WTC11 (cell line): ENCODE measurements around the gene GRIFIN. TPM values are rescaled to one million over a fixed set of nuclear protein-coding genes. Genes with fewer than 3 reads are reported as not detected.
A peak's percentile ranks its signal among the peaks of the same experiment; 100 is the strongest.

ENCODE experiments used
- ATAC-seq: fragments of 200-7000 bp; cut with Tn5 transposase; 2 replicates; pipeline ENCODE4 v1.10.0; 2021; ENCODE audit warnings: mild to moderate bottlenecking, moderate library complexity
- CTCF ChIA-PET: fragments of 300-600 bp; sonication (Branson Sonifier 250); formaldehyde crosslinking; loops from one replicate; lab custom pipeline; 2021; ENCODE audit warnings: antibody characterized with exemption; lab: Charles Lee
- POLR2A ChIA-PET: fragments of 350-600 bp; sonication (Branson Sonifier 250); formaldehyde crosslinking; loops from one replicate; lab custom pipeline; 2021; ENCODE audit warnings: antibody characterized with exemption; lab: Charles Lee
- DNase-seq: peaks from one replicate; pipeline ENCODE4 v3.0.0; 2021; ENCODE audit warnings: low spot score
- H3K27ac Mint-ChIP-seq: 2 replicates; pipeline ENCODE4 v1.8.0; 2021; ENCODE audit warnings: mixed read lengths
- H3K27me3 Mint-ChIP-seq: 2 replicates; pipeline ENCODE4 v1.8.0; 2021; ENCODE audit warnings: low read depth, mild to moderate bottlenecking, moderate library complexity, mixed read lengths
- H3K36me3 Mint-ChIP-seq: 2 replicates; pipeline ENCODE4 v1.8.0; 2021; ENCODE audit warnings: mixed read lengths
- H3K4me1 Mint-ChIP-seq: 2 replicates; pipeline ENCODE4 v1.8.0; 2022; ENCODE audit warnings: mixed read lengths
- H3K4me3 Mint-ChIP-seq: 2 replicates; pipeline ENCODE4 v1.8.0; 2021; ENCODE audit warnings: mild to moderate bottlenecking, moderate library complexity, mixed read lengths
- H3K9me3 Mint-ChIP-seq: 2 replicates; pipeline ENCODE4 v1.8.0; 2021; ENCODE audit warnings: mixed read lengths
- CDX4 ChIP-seq: fragments of 250-450 bp; sonication (Bioruptor Pico); IDR thresholded peaks from 2 replicates; pipeline ENCODE4 v1.9.0; 2021; ENCODE audit warnings: moderate library complexity, mild to moderate bottlenecking, inconsistent platforms, borderline replicate concordance
- CTCF ChIP-seq: fragments of 200-600 bp; IDR thresholded peaks from 2 replicates; pipeline ENCODE4 v1.8.0; 2022; ENCODE audit warnings: antibody characterized with exemption
- GRHL2 ChIP-seq: fragments of 250-450 bp; sonication (Bioruptor Pico); IDR thresholded peaks from 2 replicates; pipeline ENCODE4 v1.8.0; 2022; ENCODE audit warnings: mild to moderate bottlenecking, moderate library complexity; ENCODE audit not compliant: insufficient replicate concordance, severe bottlenecking
- JAZF1 ChIP-seq: fragments of 250-450 bp; sonication (Bioruptor Pico); IDR thresholded peaks from 2 replicates; pipeline ENCODE4 v1.9.0; 2021; ENCODE audit warnings: moderate library complexity, mild to moderate bottlenecking, inconsistent platforms
- KAT7 ChIP-seq: sonication (generic); formaldehyde crosslinking; IDR thresholded peaks from 2 replicates; pipeline ENCODE4 v1.8.1; 2023; ENCODE audit warnings: missing genetic modification reagents, mild to moderate bottlenecking, borderline replicate concordance
- MXD4 ChIP-seq: fragments of 250-450 bp; sonication (Bioruptor Pico); IDR thresholded peaks from 2 replicates; pipeline ENCODE4 v1.8.0; 2021; ENCODE audit warnings: mild to moderate bottlenecking, moderate library complexity, borderline replicate concordance
- PRDM15 ChIP-seq: sonication (generic); formaldehyde crosslinking; IDR thresholded peaks from 2 replicates; pipeline ENCODE4 v1.8.0; 2022; ENCODE audit warnings: missing genetic modification reagents
- SMAD3 ChIP-seq: sonication (generic); formaldehyde crosslinking; IDR thresholded peaks from 2 replicates; pipeline ENCODE4 v1.8.0; 2022; ENCODE audit warnings: missing genetic modification reagents, mild to moderate bottlenecking, borderline replicate concordance
- SP1 ChIP-seq: sonication (generic); formaldehyde crosslinking; conservative IDR thresholded peaks from 2 replicates; pipeline ENCODE4 v1.8.1; 2022; ENCODE audit warnings: missing genetic modification reagents
- TEAD1 ChIP-seq: sonication (generic); formaldehyde crosslinking; IDR thresholded peaks from 2 replicates; pipeline ENCODE4 v1.8.0; 2022; ENCODE audit warnings: mild to moderate bottlenecking, missing genetic modification reagents
- ZBTB21 ChIP-seq: sonication (generic); formaldehyde crosslinking; IDR thresholded peaks from 2 replicates; pipeline ENCODE4 v1.8.1; 2023; ENCODE audit warnings: mild to moderate bottlenecking, missing genetic modification reagents, borderline replicate concordance
- ZNF121 ChIP-seq: sonication (generic); formaldehyde crosslinking; IDR thresholded peaks from 2 replicates; pipeline ENCODE4 v1.8.0; 2023; ENCODE audit warnings: missing genetic modification reagents
- ZNF219 ChIP-seq: sonication (generic); formaldehyde crosslinking; IDR thresholded peaks from 2 replicates; pipeline ENCODE4 v1.8.0; 2023; ENCODE audit warnings: missing genetic modification reagents, mild to moderate bottlenecking, borderline replicate concordance
- ZNF232 ChIP-seq: sonication (generic); formaldehyde crosslinking; IDR thresholded peaks from 2 replicates; pipeline ENCODE4 v1.8.0; 2022; ENCODE audit warnings: mild to moderate bottlenecking, missing genetic modification reagents
- ZNF317 ChIP-seq: sonication (generic); formaldehyde crosslinking; IDR thresholded peaks from 2 replicates; pipeline ENCODE4 v1.8.1; 2023; ENCODE audit warnings: low read depth, mild to moderate bottlenecking, moderate library complexity, missing genetic modification reagents, borderline replicate concordance
- ZNF416 ChIP-seq: fragments of 250-450 bp; sonication (Bioruptor Pico); IDR thresholded peaks from 2 replicates; pipeline ENCODE4 v1.9.0; 2021; ENCODE audit warnings: mild to moderate bottlenecking, inconsistent platforms
- total RNA-seq: library from RNA; stranded (reverse); gene quantifications from 3 replicates; pipeline ENCODE4 v1.2.3, GENCODE V29; 2021
- TF ChIP-seq, protein P1 (sequence below): sonication (generic); formaldehyde crosslinking; IDR thresholded peaks from 2 replicates; pipeline ENCODE4 v1.8.1; 2023; ENCODE audit warnings: mild to moderate bottlenecking, missing genetic modification reagents, borderline replicate concordance
- TF ChIP-seq, protein P2 (sequence below): sonication (generic); formaldehyde crosslinking; IDR thresholded peaks from 2 replicates; pipeline ENCODE4 v1.8.1; 2022; ENCODE audit warnings: mild to moderate bottlenecking, moderate library complexity, missing genetic modification reagents
- TF ChIP-seq, protein P3 (sequence below): sonication (generic); formaldehyde crosslinking; IDR thresholded peaks from 2 replicates; pipeline ENCODE4 v1.8.1; 2023; ENCODE audit warnings: mild to moderate bottlenecking, missing genetic modification reagents, moderate library complexity
- TF ChIP-seq, protein P4 (sequence below): fragments of 250-450 bp; sonication (Bioruptor Pico); IDR thresholded peaks from 2 replicates; pipeline ENCODE4 v1.9.0; 2021; ENCODE audit warnings: mild to moderate bottlenecking
- TF ChIP-seq, protein P5 (sequence below): sonication (generic); formaldehyde crosslinking; IDR thresholded peaks from 2 replicates; pipeline ENCODE4 v1.8.1; 2023; ENCODE audit warnings: mild to moderate bottlenecking, moderate library complexity, missing genetic modification reagents

Gene GRIFIN
- total RNA-seq, 1 experiment from 2014 or later = not detected

- H3K9me3 Mint-ChIP-seq = peaks cover 9% of the 10 kb centered on the region
- ChIA-PET POLR2A (no interaction called here), CTCF (no interaction called here)
- no peak overlapping the region for H3K27ac Mint-ChIP-seq
- no peak for TF ChIP-seq SP1 (CRISPR knock-in tag)
- no peak for TF ChIP-seq ZNF121 (CRISPR knock-in tag)
- TF ChIP-seq TEAD1 = no peak
- TF ChIP-seq, protein P1, sequence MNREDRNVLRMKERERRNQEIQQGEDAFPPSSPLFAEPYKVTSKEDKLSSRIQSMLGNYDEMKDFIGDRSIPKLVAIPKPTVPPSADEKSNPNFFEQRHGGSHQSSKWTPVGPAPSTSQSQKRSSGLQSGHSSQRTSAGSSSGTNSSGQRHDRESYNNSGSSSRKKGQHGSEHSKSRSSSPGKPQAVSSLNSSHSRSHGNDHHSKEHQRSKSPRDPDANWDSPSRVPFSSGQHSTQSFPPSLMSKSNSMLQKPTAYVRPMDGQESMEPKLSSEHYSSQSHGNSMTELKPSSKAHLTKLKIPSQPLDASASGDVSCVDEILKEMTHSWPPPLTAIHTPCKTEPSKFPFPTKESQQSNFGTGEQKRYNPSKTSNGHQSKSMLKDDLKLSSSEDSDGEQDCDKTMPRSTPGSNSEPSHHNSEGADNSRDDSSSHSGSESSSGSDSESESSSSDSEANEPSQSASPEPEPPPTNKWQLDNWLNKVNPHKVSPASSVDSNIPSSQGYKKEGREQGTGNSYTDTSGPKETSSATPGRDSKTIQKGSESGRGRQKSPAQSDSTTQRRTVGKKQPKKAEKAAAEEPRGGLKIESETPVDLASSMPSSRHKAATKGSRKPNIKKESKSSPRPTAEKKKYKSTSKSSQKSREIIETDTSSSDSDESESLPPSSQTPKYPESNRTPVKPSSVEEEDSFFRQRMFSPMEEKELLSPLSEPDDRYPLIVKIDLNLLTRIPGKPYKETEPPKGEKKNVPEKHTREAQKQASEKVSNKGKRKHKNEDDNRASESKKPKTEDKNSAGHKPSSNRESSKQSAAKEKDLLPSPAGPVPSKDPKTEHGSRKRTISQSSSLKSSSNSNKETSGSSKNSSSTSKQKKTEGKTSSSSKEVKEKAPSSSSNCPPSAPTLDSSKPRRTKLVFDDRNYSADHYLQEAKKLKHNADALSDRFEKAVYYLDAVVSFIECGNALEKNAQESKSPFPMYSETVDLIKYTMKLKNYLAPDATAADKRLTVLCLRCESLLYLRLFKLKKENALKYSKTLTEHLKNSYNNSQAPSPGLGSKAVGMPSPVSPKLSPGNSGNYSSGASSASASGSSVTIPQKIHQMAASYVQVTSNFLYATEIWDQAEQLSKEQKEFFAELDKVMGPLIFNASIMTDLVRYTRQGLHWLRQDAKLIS = no peak
- TF ChIP-seq PRDM15 (CRISPR knock-in tag) = no peak
- TF ChIP-seq ZNF219 = no peak
- TF ChIP-seq SMAD3 = no peak
- no peak for TF ChIP-seq GRHL2 (CRISPR knock-in tag)
- TF ChIP-seq, protein P2, sequence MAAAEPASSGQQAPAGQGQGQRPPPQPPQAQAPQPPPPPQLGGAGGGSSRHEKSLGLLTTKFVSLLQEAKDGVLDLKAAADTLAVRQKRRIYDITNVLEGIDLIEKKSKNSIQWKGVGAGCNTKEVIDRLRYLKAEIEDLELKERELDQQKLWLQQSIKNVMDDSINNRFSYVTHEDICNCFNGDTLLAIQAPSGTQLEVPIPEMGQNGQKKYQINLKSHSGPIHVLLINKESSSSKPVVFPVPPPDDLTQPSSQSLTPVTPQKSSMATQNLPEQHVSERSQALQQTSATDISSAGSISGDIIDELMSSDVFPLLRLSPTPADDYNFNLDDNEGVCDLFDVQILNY (CRISPR knock-in tag) = no peak
- TF ChIP-seq CDX4 = no peak
- TF ChIP-seq ZNF317 (CRISPR knock-in tag) = no peak
- TF ChIP-seq, protein P3, sequence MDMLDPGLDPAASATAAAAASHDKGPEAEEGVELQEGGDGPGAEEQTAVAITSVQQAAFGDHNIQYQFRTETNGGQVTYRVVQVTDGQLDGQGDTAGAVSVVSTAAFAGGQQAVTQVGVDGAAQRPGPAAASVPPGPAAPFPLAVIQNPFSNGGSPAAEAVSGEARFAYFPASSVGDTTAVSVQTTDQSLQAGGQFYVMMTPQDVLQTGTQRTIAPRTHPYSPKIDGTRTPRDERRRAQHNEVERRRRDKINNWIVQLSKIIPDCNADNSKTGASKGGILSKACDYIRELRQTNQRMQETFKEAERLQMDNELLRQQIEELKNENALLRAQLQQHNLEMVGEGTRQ (CRISPR knock-in tag) = no peak
- no peak for TF ChIP-seq JAZF1 (CRISPR knock-in tag)
- ATAC-seq (no peak), DNase-seq (no peak)
- H3K27me3 Mint-ChIP-seq = no peaks in the 10 kb centered on the region
- no peak overlapping the region for H3K4me3 Mint-ChIP-seq
- H3K36me3 Mint-ChIP-seq = no peaks in the 10 kb centered on the region
- peaks cover 9% of the 10 kb centered on the region; the same call in 1 of the 2 replicates for H3K4me1 Mint-ChIP-seq
Measured at GRCh38 chr7:2490181-2490651, 14.0 kb upstream of the GRIFIN start.

DNA sequence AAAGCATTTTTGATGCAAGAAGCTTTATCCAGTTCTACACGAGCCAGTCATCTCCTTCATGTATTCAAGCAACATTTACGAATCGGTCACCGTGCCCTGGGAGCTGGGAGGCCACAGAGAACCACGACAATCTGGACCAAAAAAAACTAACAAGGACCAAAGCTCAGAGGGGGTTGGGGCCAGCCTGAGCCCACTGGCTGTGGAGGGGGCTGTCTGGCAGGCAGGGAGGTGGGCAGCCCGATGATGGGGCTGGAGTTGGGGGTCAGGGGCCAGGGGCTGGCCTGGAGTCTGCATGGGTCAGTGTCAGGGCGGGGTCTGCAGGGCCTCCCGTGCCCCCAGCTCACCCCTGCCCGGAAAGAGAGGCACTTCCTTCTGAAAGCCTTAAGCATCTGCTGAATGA, 12.5 kb upstream of the GRIFIN start:
- ATAC-seq (no peak), DNase-seq (no peak)
- Mint-ChIP-seq H3K27ac (peak overlapping the region; percentile 37; the same call in 1 of the 2 replicates), H3K36me3 (no peaks in the 10 kb centered on the region), H3K9me3 (peaks cover 9% of the 10 kb centered on the region), H3K4me1 (0 out of 2 replicates have a peak, but pooled peaks cover 2% of the 10 kb centered on the region), H3K27me3 (no peaks in the 10 kb centered on the region), H3K4me3 (no peak overlapping the region)
- ChIA-PET CTCF (interaction anchor here (1.5 to 2.2 kb wide), 3 partner anchors 13 to 221 kb away, joined by 4 to 8 read pairs (median 5); no protein-coding TSS in a partner anchor), POLR2A (interaction anchor here (0.6 kb wide), 1 partner anchor 784 kb away, joined by 4 read pairs; no protein-coding TSS in a partner anchor)
- TF ChIP-seq, protein P4, sequence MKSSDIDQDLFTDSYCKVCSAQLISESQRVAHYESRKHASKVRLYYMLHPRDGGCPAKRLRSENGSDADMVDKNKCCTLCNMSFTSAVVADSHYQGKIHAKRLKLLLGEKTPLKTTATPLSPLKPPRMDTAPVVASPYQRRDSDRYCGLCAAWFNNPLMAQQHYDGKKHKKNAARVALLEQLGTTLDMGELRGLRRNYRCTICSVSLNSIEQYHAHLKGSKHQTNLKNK = no peak
- TF ChIP-seq, protein P5, sequence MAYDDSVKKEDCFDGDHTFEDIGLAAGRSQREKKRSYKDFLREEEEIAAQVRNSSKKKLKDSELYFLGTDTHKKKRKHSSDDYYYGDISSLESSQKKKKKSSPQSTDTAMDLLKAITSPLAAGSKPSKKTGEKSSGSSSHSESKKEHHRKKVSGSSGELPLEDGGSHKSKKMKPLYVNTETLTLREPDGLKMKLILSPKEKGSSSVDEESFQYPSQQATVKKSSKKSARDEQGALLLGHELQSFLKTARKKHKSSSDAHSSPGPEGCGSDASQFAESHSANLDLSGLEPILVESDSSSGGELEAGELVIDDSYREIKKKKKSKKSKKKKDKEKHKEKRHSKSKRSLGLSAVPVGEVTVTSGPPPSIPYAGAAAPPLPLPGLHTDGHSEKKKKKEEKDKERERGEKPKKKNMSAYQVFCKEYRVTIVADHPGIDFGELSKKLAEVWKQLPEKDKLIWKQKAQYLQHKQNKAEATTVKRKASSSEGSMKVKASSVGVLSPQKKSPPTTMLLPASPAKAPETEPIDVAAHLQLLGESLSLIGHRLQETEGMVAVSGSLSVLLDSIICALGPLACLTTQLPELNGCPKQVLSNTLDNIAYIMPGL (CRISPR knock-in tag) = no peak
- TF ChIP-seq ZNF416 = no peak
- TF ChIP-seq KAT7 (CRISPR knock-in tag) = no peak
- TF ChIP-seq MXD4 (CRISPR knock-in tag) = no peak
- no peak for TF ChIP-seq CTCF
- no peak for TF ChIP-seq ZNF232 (CRISPR knock-in tag)
- no peak for TF ChIP-seq ZBTB21 (CRISPR knock-in tag)
- no peak for TF ChIP-seq ZNF121 (CRISPR knock-in tag)
